Esophagus muscularis mucosa (tissue), 4 donors: ENCODE measurements around the gene ANKRD9. TPM values are rescaled to one million over a fixed set of nuclear protein-coding genes. Genes with fewer than 3 reads are reported as not detected.

Source experiments
- DNase-seq: peaks from one replicate; pipeline ENCODE4 v3.0.0-alpha.2; 2017; ENCODE audit errors: extremely low spot score
- H3K27ac ChIP-seq, 4 donors: fragments of 200-600 bp; sonication (generic); replicated peaks in 1 of 4; 1 replicate in 3 of 4; 2 replicates in 1 of 4; pipeline ENCODE4 v1.5.1; 2016 to 2019; ENCODE audit warnings: mild to moderate bottlenecking in 1 of 4
- H3K27me3 ChIP-seq, 4 donors: fragments of 200-600 bp; sonication (generic); one replicate each; pipeline versions ENCODE4 v1.5.1 to v1.6.0; 2016 to 2019
- H3K36me3 ChIP-seq, 4 donors: fragments of 200-600 bp; sonication (generic); one replicate each; pipeline ENCODE4 v1.5.1; 2016 to 2019
- H3K4me1 ChIP-seq, 4 donors: fragments of 200-600 bp; sonication (generic); one replicate each; pipeline ENCODE4 v1.5.1; 2016 to 2019
- H3K4me3 ChIP-seq, 4 donors: fragments of 200-600 bp; sonication (generic); 1 replicate in 2 of 4; 2 replicates in 2 of 4; pipeline ENCODE4 v1.5.1; 2016 to 2019; ENCODE audit warnings: mild to moderate bottlenecking in 4 of 4, moderate library complexity in 1 of 4
- H3K9me3 ChIP-seq, 4 donors: fragments of 200-600 bp; sonication (generic); 1 replicate in 3 of 4; 2 replicates in 1 of 4; pipeline ENCODE4 v1.5.1; 2016 to 2019
- EP300 ChIP-seq: sonication (generic); formaldehyde crosslinking; IDR thresholded peaks from one replicate; pipeline ENCODE4 v1.6.1; 2017; ENCODE audit warnings: antibody characterized with exemption
- POLR2A ChIP-seq: fragments of 450-650 bp; IDR thresholded peaks from one replicate; pipeline ENCODE4 v1.6.1; 2017; ENCODE audit warnings: antibody characterized with exemption, moderate library complexity, mild to moderate bottlenecking, low read depth
- POLR2AphosphoS5 ChIP-seq, 2 donors: sonication (generic); formaldehyde crosslinking; IDR thresholded peaks; one replicate each; pipeline ENCODE4 v1.6.1; 2017; ENCODE audit warnings: antibody characterized with exemption in 2 of 2
- WGBS: methylation state at CpG from one replicate; pipeline ENCODE4 v1.1.5; 2018; 5-methylcytosine and 5-hydroxymethylcytosine counted together
- intact Hi-C: fragments of 100-400 bp; cut with DNase I; formaldehyde crosslinking; loops from one replicate; pipeline ENCODE4 v1.15.1; 2023
- total RNA-seq, 4 donors: library from RNA; depleted of rRNA; stranded (reverse); fragments of >200 nt; gene quantifications; one replicate each; pipeline versions ENCODE4 v1.1.0 to v1.2.1, GENCODE V29; 2016
- TF ChIP-seq, protein P1 (sequence below), 3 experiments: fragments of 200-600 bp in 2 of 3; fragments of 450-650 bp in 1 of 3; sonication (generic) in 2 of 3; IDR thresholded peaks; one replicate each; pipeline ENCODE4 v1.5.1; 2017 to 2019; ENCODE audit warnings: antibody characterized with exemption in 3 of 3, mild to moderate bottlenecking in 2 of 3, moderate library complexity in 1 of 3

The ANKRD9 gene
- total RNA-seq, 4 donors from 2014 or later = 33.2 to 74.0 (median 54.2) TPM

GRCh38 chr14:102513899-102514772 lies 4.6 kb upstream of the ANKRD9 start:
- intact Hi-C loops = no loop called here
- no peak overlapping the region for H3K4me3 ChIP-seq
- H3K9me3 ChIP-seq = no peaks in the 10 kb centered on the region
- no peaks in the 10 kb centered on the region for H3K27me3 ChIP-seq
- TF ChIP-seq, protein P1, sequence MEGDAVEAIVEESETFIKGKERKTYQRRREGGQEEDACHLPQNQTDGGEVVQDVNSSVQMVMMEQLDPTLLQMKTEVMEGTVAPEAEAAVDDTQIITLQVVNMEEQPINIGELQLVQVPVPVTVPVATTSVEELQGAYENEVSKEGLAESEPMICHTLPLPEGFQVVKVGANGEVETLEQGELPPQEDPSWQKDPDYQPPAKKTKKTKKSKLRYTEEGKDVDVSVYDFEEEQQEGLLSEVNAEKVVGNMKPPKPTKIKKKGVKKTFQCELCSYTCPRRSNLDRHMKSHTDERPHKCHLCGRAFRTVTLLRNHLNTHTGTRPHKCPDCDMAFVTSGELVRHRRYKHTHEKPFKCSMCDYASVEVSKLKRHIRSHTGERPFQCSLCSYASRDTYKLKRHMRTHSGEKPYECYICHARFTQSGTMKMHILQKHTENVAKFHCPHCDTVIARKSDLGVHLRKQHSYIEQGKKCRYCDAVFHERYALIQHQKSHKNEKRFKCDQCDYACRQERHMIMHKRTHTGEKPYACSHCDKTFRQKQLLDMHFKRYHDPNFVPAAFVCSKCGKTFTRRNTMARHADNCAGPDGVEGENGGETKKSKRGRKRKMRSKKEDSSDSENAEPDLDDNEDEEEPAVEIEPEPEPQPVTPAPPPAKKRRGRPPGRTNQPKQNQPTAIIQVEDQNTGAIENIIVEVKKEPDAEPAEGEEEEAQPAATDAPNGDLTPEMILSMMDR (IDR thresholded peaks at IDR 0.05) = no peak
- no peak for TF ChIP-seq POLR2A
- TF ChIP-seq EP300 = no peak
- TF ChIP-seq POLR2AphosphoS5 (IDR thresholded peaks at IDR 0.05) = no peak
- peaks cover 17 to 24% (median 24%) of the 10 kb centered on the region in 4 donors for H3K4me1 ChIP-seq
- no peaks in the 10 kb centered on the region for H3K36me3 ChIP-seq
- H3K27ac ChIP-seq = no peak overlapping the region
- DNase-seq = no peak
- WGBS = 92% methylated on average over 16 of the region's 21 CpGs

DNA sequence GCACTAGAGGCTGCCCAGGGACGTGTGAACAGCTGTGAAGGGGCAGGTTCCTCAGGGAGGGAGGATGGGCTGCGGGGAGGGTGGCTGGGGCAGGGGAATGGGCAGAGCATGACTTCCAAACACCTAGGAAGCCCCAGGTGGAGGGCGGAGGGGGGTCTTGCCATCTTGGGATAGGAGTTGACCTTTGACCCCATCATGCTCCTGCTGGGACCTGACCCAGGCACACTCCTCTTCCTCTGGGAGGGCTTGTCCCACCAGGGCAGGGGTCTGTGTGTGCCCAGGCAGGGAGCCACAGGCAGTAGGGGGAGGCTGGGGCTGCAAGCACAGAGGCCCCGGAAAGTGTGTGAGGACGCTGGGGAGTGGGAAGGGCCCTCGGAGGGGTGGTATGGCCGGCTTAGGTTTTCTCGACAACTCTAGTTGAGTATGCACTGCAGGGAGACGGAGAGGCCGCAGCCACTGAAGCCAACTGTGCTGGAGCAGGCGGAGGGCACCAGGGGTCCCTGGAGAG lies 3.3 kb upstream of the ANKRD9 start:
- H3K27me3 ChIP-seq = no peaks in the 10 kb centered on the region
- intact Hi-C loops = no loop called here
- 89% methylated on average over 11 of the region's 11 CpGs for WGBS
- H3K36me3 ChIP-seq = peaks cover 0 to 5% (median 0%) of the 10 kb centered on the region in 4 donors
- H3K4me3 ChIP-seq = no peak overlapping the region
- no peak overlapping the region for H3K27ac ChIP-seq
- H3K4me1 ChIP-seq = peaks cover 26 to 36% (median 35%) of the 10 kb centered on the region in 4 donors
- TF ChIP-seq POLR2A (no peak), POLR2AphosphoS5 (IDR thresholded peaks at IDR 0.05) (no peak), EP300 (no peak)
- TF ChIP-seq, protein P1 (IDR thresholded peaks at IDR 0.05) = no peak
- no peak for DNase-seq
- H3K9me3 ChIP-seq = no peaks in the 10 kb centered on the region

GRCh38 chr14:102511538-102511937 lies 2.0 kb upstream of the ANKRD9 start:
- DNase-seq = no peak
- TF ChIP-seq, protein P1 (IDR thresholded peaks at IDR 0.05) = no peak
- TF ChIP-seq POLR2A (no peak), EP300 (no peak), POLR2AphosphoS5 (IDR thresholded peaks at IDR 0.05) (no peak)

GRCh38 chr14:102510616-102511520 lies 1.3 kb upstream of the ANKRD9 start:
- peaks cover 20 to 27% (median 25%) of the 10 kb centered on the region in 4 donors for H3K4me1 ChIP-seq
- H3K27me3 ChIP-seq = no peaks in the 10 kb centered on the region
- H3K27ac ChIP-seq = peak overlapping the region; percentile 82 to 87 (median 85)
- peaks cover 11 to 22% (median 18%) of the 10 kb centered on the region in 4 donors for H3K36me3 ChIP-seq
- 70% methylated on average over 18 of the region's 19 CpGs for WGBS
- H3K9me3 ChIP-seq = no peaks in the 10 kb centered on the region
- DNase-seq = no peak
- intact Hi-C loops = no loop called here
- TF ChIP-seq POLR2A (no peak), EP300 (no peak), POLR2AphosphoS5 (IDR thresholded peaks at IDR 0.05) (no peak)
- TF ChIP-seq, protein P1 (IDR thresholded peaks at IDR 0.05) = no peak
- peak overlapping the region; percentile 63 to 81 (median 74) for H3K4me3 ChIP-seq

More at GRCh38 chr14:102511538-102511937, 2.0 kb upstream of the ANKRD9 start:
- Histone ChIP-seq H3K27ac (no peak overlapping the region), H3K4me3 (no peak overlapping the region), H3K27me3 (no peaks in the 10 kb centered on the region), H3K36me3 (peaks cover 11 to 15% (median 12%) of the 10 kb centered on the region in 4 donors), H3K4me1 (peaks cover 26 to 30% (median 28%) of the 10 kb centered on the region in 4 donors), H3K9me3 (no peaks in the 10 kb centered on the region)
- 97% methylated on average over 5 of the region's 5 CpGs for WGBS
- intact Hi-C loops = no loop called here
